SIG-M5 treated with dmso at 0.1 percent for 504 hours (cell line): ENCODE data around the gene TCF4.

Experiments
- DNase-seq: peaks from one replicate; lab custom pipeline; 2025; ENCODE audit not compliant: unreplicated experiment; lab: John Stamatoyannopoulos, UW

Gene TCF4

DNA sequence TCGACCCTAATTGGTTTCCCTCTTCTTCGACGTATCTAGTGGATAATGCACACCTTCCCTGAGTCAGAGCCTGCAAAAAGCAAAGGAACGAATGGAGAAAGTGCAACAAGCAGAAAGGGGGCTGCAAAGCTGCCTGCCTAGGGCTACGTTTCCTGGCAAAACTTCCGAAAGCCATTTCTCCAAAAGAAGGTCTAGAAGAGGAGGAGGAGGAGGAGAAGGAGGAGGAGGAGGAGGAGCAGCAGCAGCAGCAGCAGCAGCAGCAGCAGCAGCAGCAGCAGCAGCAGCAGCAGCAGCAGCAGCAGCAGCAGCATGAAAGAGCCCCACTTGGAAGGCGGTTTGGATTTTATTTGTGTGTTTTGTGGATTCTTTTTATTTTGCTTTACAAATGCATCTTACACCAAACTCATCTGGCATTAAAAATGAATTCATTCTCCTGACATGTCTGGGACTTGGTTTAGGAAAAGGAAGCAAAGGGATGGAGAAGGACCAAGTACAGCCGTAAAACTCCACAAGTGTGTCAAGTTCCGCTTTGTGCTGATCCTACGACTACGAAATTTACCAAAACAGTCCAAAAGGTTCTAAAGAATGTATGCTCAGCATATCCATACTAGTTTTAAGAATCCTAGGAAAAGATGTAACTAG, 2.0 kb downstream of the TCF4 start:
- DNase-seq = no peak

GRCh38 chr18:55585065-55585919, 2.7 kb downstream of the TCF4 start:
- DNase-seq = no peak

DNA sequence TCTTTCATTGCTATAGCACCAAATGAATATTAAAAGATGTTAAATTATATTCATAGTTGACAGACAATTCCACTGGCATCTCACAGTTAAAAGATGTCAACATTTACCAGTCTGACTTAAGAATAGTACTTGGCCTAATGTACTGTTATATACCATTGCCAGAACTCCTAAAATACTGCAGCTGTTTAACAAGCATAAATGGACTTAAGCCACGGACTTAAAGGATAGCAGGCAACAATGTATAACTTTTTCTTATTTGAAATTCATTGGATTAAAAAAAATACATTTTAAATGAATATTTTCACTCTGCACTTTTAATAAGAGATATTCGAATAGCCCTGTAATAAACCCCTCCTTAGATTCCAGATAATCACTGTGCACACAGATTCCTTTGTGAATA, 3.8 kb downstream of the TCF4 start:
- no peak for DNase-seq

GRCh38 chr18:55582325-55582724, 5.7 kb downstream of the TCF4 start:
- no peak for DNase-seq

GRCh38 chr18:55579501-55580270, 8.3 kb downstream of the TCF4 start:
- DNase-seq = no peak

DNA sequence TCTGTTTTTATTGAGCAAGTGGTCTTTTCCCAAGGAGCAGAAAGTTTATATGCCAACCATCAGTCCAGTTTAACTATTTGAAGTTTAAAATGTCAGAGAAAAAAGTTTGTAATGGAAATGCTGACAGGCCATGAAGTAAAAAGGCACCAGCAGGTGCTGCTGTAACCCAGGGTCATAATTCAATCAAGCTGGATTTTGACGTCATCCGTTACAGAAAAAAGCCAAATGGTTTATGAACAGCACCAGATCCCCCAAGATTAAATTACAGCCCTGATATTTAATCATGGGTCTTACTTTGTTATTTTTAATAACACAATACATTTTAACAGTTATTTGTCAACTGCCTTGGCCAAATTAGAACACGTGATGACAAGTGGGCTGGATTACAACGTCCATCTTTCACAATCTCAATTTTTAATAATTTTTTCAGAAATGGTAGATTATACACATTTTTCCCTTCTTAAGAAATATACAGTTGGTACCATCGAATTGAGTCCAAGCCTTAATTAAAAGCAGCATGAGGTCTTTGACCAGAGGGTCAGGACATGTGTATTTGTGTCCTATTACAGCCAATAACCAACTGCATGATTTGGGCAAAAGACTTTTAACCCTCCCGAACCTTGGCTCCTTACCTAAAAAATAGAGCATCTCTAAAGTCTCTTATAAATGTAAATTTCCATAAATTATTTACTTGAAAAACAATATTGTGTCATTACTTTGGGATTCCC, 10.0 kb downstream of the TCF4 start:
- DNase-seq = no peak

DNA sequence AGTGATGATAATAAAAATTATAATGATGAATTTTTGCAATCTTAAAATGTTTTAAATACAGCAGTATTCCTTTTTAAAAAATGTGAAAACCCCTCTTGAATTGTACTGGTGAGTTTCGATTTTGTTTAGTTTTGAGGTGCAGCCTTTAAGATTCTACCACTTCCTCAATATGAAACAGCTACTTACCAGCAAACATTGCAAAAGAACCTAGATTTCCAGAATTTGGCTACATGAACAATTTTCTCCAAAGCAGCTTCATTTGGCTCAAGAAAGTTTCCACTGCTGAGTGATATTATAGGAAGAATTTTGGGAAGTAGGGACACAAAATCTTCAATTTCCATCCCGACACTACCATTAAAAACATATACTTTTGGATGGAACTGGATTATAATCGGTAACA, 12.0 kb downstream of the TCF4 start:
- peak; percentile 70 for DNase-seq

- DNase-seq = no peak
Measured at GRCh38 chr18:55575066-55575465, 12.9 kb downstream of the TCF4 start.

DNA sequence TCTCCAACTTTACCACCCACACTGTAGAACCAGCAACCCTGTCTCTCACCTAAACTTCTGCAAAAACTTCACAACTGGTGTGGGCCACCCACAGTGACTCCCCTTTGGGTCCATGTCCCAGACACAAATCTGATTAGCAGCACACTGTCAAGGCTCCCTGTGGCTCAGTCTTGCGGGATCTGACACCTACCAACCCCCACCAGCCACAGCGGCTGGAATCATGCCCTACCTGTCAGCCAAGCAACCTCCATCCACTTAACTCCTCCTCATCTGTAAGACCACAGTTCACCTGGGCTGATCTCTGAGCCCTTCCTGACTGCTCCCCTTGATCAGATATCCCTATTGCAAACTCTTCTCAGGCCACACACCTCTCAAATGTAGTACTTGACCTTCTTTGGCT, 14.6 kb downstream of the TCF4 start:
- no peak for DNase-seq

GRCh38 chr18:55570966-55571365, 17.0 kb downstream of the TCF4 start:
- DNase-seq = no peak

GRCh38 chr18:55566456-55566935, 21.5 kb downstream of the TCF4 start:
- no peak for DNase-seq

DNA sequence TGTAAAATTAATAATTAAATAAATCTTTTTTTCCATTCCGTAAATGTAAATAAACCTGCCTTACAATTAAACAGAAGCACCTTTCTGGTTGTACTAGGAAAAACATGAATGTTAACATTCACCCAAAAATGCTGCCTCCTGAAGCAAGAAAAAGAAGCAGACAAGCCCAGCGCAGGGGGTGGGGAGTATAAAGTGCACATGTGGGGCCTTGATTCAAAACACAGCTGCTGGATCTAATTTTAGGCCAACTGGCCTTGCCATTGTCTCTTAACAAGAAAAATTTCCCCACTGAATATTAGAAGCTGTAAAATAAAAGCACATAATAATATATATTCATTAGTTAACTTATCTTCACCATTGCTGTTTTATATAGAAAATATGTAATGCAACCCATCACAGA, 28.3 kb downstream of the TCF4 start:
- DNase-seq = no peak

DNA sequence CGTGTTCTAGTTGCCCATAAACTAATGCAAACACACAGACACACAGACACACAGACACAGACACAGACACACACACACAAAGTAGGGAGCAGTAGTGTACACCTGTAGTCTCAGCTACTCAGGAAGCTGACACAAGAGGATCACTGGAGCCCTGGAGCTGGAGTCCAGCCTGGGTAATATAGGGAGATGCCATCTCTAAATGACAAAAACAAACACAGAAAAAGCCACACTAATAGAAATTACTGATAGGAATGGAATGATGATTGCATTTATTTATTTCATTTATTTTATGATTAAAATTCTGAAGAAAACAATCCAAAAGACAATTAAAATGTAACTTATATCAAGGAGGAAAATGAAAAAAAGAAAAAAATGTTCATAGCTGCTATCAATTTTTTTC, 30.8 kb downstream of the TCF4 start:
- DNase-seq = no peak

DNA sequence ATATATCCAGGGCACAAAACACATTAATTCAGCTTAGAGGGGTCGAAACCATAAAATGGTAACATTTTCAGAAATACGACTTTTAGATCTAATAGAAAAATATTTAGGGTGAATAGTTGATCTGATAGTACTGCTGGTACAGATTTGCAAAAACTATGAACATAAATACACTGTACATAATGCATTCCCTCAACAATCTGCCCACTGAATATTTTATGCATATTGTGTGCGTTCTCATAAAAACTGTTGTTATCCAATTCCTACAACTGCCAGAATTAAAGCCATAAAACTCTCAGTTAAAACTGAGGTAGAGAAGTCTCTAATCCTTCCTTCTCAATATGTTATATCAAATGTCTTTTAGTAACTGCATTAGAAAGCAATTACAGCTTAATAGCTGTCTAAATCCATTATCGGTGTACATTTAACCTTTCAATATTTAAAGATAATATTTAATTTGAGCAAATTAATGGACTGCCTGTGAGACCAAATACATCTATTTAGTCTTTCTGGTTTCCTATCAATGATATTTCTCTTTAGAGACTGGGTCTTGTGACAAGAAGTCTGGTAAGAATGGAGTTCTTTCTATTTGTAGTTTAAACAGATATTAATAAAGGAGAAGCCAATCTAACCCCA, 32.5 kb downstream of the TCF4 start:
- no peak for DNase-seq

GRCh38 chr18:55552526-55553189, 35.3 kb downstream of the TCF4 start:
- no peak for DNase-seq

- DNase-seq = no peak
Measured at GRCh38 chr18:55551227-55551626, 36.8 kb downstream of the TCF4 start.

DNA sequence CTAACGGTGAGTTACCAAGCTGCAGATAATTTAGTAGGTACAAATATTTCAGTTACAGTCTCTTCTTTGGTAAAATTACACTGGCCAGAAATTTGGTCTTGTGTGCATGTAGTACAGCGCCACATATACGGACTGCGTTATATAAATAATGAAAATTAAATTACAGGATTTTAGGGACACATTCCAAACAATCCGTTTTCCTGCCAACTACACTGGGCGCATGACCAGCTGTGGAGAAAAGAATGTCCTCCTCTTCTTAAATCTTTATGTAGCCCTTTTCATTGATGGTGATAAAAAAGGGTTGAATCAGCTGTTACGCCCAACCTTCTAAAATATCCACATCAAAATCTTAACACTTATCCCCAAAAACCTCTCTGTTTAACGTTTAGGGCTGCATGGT, 37.5 kb downstream of the TCF4 start:
- no peak for DNase-seq

- no peak for DNase-seq
Measured at GRCh38 chr18:55549474-55550104, 38.4 kb downstream of the TCF4 start.

- no peak for DNase-seq
Measured at GRCh38 chr18:55547705-55548056, 40.3 kb downstream of the TCF4 start.
